ENCODE data around the gene SMU1.
A peak's percentile ranks its signal among the peaks of the same experiment; 100 is the strongest.

The SMU1 gene

GRCh38 chr9:33076046-33077004 lies at the start of gene SMU1:
Gene SMU1 (minus strand): TSS chr9:33076674. CDS start chr9:33076608, 66 bp downstream.
- DNase-seq (ENCODE audit: low read depth): peak; percentile 86

GRCh38 chr9:33125461-33125860 lies 49.0 kb upstream of the SMU1 start:
- no peak for DNase-seq (ENCODE audit: low read depth)

GRCh38 chr9:33124751-33125381 lies 48.4 kb upstream of the SMU1 start:
- no peak for DNase-seq (ENCODE audit: low read depth)

- no peak for DNase-seq (ENCODE audit: low read depth)
Observed at GRCh38 chr9:33124046-33124445, 47.6 kb upstream of the SMU1 start.

GRCh38 chr9:33123407-33124031 lies 47.0 kb upstream of the SMU1 start:
- no peak for DNase-seq (ENCODE audit: low read depth)

GRCh38 chr9:33120620-33121019 lies 44.1 kb upstream of the SMU1 start:
- DNase-seq (ENCODE audit: low read depth): no peak

GRCh38 chr9:33117796-33118195 lies 41.3 kb upstream of the SMU1 start:
- DNase-seq (ENCODE audit: low read depth): no peak

- peak; percentile 51 for DNase-seq (ENCODE audit: low read depth)
Observed at GRCh38 chr9:33117306-33117705, 40.8 kb upstream of the SMU1 start.

- peak; percentile 27 for DNase-seq (ENCODE audit: low read depth)
Observed at GRCh38 chr9:33116860-33117259, 40.4 kb upstream of the SMU1 start.

- DNase-seq (ENCODE audit: low read depth): no peak
Observed at GRCh38 chr9:33114746-33115145, 38.3 kb upstream of the SMU1 start.

GRCh38 chr9:33113799-33114547 lies 37.5 kb upstream of the SMU1 start:
- no peak for DNase-seq (ENCODE audit: low read depth)

GRCh38 chr9:33112094-33112493 lies 35.6 kb upstream of the SMU1 start:
- no peak for DNase-seq (ENCODE audit: low read depth)

- no peak for DNase-seq (ENCODE audit: low read depth)
Observed at GRCh38 chr9:33111631-33112030, 35.2 kb upstream of the SMU1 start.

- DNase-seq (ENCODE audit: low read depth): no peak
Observed at GRCh38 chr9:33110686-33111085, 34.2 kb upstream of the SMU1 start.

GRCh38 chr9:33109850-33110595 lies 33.5 kb upstream of the SMU1 start:
- no peak for DNase-seq (ENCODE audit: low read depth)

GRCh38 chr9:33109097-33109496 lies 32.6 kb upstream of the SMU1 start:
- no peak for DNase-seq (ENCODE audit: low read depth)

- no peak for DNase-seq (ENCODE audit: low read depth)
Observed at GRCh38 chr9:33108472-33108871, 32.0 kb upstream of the SMU1 start.

- DNase-seq (ENCODE audit: low read depth): no peak
Observed at GRCh38 chr9:33107762-33108161, 31.3 kb upstream of the SMU1 start.

GRCh38 chr9:33106827-33107621 lies 30.6 kb upstream of the SMU1 start:
- peak; percentile 94 for DNase-seq (ENCODE audit: low read depth)

GRCh38 chr9:33106372-33106771 lies 29.9 kb upstream of the SMU1 start:
- no peak for DNase-seq (ENCODE audit: low read depth)

- no peak for DNase-seq (ENCODE audit: low read depth)
Observed at GRCh38 chr9:33105959-33106358, 29.5 kb upstream of the SMU1 start.
